Neural cell (in vitro differentiated cells): Measurements from ENCODE around the gene BRK1.

Experiments
- EP300 ChIP-seq: fragments of 450-650 bp; conservative IDR thresholded peaks from 2 replicates; pipeline ENCODE4 v1.6.1; 2014; ENCODE audit warnings: antibody characterized with exemption, mild to moderate bottlenecking, moderate library complexity; ENCODE audit not compliant: poor library complexity, severe bottlenecking
- EZH2 ChIP-seq: fragments of 200-600, 300-800 bp; shearing (Covaris generic), sonication (generic); IDR thresholded peaks from 2 replicates; pipeline ENCODE4 v1.6.1; 2014; ENCODE audit warnings: antibody characterized with exemption, low read length, borderline replicate concordance, mild to moderate bottlenecking; ENCODE audit not compliant: insufficient read depth, poor library complexity, severe bottlenecking
- POLR2AphosphoS5 ChIP-seq: IDR thresholded peaks from 2 replicates; pipeline ENCODE4 v1.6.1; 2012
- RAD21 ChIP-seq: fragments of 450-650 bp; conservative IDR thresholded peaks from 2 replicates; pipeline ENCODE4 v1.6.1; 2014; ENCODE audit warnings: antibody characterized with exemption, mild to moderate bottlenecking, moderate library complexity
- TAF1 ChIP-seq: IDR thresholded peaks from 2 replicates; pipeline ENCODE4 v1.6.1; 2012; ENCODE audit warnings: low read depth
- TF ChIP-seq, protein P1 (sequence below): fragments of 450-650 bp; IDR thresholded peaks from 2 replicates; pipeline ENCODE4 v1.5.1; 2014; ENCODE audit warnings: antibody characterized with exemption, mild to moderate bottlenecking, moderate library complexity; ENCODE audit not compliant: poor library complexity, severe bottlenecking
- TF ChIP-seq, protein P2 (sequence below): IDR thresholded peaks from 2 replicates; pipeline ENCODE4 v1.6.1; 2012; ENCODE audit warnings: borderline replicate concordance

DNA sequence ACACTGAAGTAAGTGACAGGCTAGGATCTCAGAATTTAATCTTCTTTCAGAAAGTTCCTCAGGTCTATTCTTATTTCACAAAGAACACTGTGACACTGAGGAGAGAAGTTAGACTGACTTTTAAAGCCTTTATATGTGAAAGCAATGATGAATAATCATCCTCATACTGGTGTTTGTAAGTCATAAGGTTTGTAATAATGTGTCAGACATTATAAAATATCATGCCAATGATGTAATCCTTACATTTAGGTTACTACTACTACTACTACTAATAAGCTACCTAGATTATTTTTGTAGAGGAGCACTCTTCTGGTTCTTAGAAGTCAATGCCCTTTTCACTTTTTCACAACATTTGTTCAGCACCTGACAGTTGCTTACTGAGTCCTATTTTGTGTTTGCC, 40.8 kb upstream of the BRK1 start:
- TF ChIP-seq, protein P1, sequence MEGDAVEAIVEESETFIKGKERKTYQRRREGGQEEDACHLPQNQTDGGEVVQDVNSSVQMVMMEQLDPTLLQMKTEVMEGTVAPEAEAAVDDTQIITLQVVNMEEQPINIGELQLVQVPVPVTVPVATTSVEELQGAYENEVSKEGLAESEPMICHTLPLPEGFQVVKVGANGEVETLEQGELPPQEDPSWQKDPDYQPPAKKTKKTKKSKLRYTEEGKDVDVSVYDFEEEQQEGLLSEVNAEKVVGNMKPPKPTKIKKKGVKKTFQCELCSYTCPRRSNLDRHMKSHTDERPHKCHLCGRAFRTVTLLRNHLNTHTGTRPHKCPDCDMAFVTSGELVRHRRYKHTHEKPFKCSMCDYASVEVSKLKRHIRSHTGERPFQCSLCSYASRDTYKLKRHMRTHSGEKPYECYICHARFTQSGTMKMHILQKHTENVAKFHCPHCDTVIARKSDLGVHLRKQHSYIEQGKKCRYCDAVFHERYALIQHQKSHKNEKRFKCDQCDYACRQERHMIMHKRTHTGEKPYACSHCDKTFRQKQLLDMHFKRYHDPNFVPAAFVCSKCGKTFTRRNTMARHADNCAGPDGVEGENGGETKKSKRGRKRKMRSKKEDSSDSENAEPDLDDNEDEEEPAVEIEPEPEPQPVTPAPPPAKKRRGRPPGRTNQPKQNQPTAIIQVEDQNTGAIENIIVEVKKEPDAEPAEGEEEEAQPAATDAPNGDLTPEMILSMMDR, result no peak
- TF ChIP-seq EZH2 (no peak), EP300 (no peak), RAD21 (no peak), TAF1 (no peak), POLR2AphosphoS5 (no peak)
- TF ChIP-seq, protein P2, sequence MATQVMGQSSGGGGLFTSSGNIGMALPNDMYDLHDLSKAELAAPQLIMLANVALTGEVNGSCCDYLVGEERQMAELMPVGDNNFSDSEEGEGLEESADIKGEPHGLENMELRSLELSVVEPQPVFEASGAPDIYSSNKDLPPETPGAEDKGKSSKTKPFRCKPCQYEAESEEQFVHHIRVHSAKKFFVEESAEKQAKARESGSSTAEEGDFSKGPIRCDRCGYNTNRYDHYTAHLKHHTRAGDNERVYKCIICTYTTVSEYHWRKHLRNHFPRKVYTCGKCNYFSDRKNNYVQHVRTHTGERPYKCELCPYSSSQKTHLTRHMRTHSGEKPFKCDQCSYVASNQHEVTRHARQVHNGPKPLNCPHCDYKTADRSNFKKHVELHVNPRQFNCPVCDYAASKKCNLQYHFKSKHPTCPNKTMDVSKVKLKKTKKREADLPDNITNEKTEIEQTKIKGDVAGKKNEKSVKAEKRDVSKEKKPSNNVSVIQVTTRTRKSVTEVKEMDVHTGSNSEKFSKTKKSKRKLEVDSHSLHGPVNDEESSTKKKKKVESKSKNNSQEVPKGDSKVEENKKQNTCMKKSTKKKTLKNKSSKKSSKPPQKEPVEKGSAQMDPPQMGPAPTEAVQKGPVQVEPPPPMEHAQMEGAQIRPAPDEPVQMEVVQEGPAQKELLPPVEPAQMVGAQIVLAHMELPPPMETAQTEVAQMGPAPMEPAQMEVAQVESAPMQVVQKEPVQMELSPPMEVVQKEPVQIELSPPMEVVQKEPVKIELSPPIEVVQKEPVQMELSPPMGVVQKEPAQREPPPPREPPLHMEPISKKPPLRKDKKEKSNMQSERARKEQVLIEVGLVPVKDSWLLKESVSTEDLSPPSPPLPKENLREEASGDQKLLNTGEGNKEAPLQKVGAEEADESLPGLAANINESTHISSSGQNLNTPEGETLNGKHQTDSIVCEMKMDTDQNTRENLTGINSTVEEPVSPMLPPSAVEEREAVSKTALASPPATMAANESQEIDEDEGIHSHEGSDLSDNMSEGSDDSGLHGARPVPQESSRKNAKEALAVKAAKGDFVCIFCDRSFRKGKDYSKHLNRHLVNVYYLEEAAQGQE, result no peak
